Inflammatory macrophage treated with lipopolysaccharide for 1 hour (primary cell): ENCODE results near the gene IQSEC2.

Experiments
- DNase-seq, 2 donors: peaks; one replicate each; pipeline ENCODE4 v3.0.0-alpha.2; 2020 to 2022

The IQSEC2 gene

DNA sequence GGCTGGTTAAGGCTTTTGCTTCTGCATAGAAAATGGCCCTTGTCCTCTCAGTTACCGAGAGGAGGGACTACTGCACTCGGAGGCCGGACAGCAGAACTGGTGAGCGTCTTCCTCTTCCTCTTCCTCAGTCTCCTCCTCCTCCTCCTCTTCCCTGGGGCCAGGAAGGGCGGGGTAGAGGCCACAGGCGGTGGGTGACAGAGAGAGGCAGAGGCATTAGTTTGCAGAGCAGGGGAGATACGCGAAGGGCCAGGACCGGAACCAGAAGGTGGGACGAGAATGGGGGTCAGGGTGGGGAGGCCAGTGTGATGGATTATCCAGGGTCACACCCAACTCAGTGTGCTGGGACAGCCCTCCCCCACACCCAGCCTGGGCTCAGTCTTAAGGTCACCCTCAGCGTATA is 14.5 kb downstream of the IQSEC2 start:
- DNase-seq: no peak

DNA sequence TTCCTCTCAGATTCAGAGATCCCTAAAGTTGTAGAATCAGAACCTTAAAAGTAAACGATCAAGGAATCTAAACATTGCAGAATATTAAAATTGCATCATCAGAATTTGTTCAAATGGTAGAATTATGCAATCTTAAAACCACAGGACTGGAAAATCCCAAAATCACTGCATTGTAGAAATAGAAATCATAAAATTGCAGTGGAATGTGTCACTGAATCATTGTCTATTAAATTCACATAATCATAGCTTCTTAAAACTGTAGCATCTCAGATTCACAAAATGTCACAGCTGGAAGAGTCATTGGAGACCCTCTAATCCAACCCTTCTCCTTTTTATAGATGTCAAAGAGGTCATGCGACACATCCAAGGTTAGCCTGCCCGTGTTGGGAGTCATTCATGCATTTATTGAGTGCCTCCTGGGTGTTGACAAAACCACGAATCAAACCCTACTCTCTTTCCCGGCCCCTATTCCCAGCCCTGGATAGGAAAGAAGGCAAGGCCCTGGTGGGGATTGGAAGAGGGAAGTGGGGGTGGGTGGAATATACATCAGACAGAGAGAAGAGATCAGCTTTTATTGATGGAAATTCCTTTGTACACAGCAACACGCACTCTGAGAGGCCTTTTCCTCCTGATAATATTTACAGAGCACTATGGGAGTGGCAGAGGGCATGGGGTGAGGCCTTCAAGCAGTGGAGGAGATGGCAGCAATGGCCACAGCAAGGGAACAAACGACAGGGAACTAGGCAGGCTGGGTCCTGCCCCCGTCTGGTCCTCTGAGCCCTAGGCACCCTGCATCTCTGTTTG is 15.4 kb downstream of the IQSEC2 start:
- DNase-seq: peak; percentile 59 to 74

DNA sequence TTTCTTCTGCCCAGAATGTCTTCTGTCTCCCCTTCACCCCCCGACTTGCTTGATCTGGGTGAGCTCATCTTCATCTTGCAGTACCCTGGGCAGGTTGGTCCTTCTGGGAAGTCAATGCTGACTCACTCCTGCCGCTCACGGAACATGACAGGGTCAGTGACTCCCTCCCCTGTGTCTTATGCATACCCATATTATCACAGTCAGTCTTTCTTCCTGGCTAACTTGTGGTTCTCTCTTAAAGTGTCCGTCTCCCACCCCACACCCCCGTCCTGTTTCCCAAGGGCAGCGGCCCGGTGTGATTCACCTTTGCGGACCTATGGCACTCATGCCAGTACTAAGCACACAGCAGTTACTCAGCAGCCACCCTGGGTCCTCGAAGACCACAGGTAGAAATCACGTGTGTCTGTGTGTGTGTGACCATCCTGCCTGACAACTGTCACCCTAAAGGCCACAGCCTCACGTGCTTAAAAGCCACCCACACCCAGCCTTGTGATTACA is 17.7 kb downstream of the IQSEC2 start:
- no peak for DNase-seq

DNA sequence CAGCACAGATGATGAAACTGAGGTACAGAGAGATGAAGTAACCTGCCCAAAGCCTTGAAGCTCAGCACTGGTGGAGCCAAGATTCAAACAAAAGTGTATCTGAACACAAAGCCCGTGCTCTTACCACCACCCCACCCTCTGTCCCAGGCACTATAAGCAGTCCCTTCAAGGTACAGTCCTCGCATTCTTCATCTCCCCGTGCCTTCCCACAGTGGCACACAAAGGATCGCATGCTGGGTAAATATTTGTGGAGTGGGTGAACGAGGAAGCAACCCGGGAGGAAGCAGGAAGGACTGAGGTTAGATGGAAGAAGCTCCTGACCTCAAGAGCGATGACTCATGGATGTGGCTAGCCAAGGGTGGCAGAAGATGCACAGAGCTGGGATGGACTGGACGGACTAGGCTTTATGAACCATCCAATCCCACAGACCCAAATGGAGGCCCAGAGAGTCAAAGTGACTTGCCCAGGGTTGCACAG is 18.4 kb downstream of the IQSEC2 start:
- DNase-seq: peak; percentile 41 to 64

DNA sequence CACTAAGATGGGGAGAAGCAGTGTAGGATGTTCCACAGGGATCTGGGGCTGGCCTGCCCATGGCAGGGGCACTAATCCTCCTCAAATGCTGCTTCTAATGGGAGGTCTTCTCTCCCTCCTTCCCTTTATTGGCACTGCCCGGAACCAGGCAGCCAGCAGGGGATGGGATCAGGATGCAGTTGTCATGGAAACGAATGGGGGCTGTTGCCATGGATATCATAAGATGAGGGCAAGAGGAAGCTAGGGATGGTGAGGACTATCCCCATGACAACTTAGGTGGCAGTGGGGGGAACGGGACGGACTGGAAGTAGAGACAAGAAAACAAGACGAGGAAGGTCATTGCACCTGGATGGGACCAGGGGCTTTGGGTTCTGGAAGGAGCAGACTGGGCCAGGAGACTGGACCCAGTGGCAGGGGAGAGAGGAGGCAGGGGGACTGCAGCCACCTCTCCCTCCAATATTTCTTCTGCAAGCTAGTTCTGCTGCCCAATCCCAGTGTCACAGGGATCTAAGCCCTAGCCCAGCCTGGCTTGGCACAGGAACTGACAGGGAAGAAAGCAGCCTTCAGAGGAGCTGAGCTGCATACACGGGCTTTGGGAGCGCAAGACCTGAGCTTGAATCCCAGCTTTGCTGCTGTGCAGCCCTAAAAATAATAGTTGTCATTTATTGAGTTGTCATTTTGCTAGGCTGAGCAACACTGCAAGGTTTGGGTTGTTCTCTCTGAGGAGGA is 19.0 kb downstream of the IQSEC2 start:
- no peak for DNase-seq

DNA sequence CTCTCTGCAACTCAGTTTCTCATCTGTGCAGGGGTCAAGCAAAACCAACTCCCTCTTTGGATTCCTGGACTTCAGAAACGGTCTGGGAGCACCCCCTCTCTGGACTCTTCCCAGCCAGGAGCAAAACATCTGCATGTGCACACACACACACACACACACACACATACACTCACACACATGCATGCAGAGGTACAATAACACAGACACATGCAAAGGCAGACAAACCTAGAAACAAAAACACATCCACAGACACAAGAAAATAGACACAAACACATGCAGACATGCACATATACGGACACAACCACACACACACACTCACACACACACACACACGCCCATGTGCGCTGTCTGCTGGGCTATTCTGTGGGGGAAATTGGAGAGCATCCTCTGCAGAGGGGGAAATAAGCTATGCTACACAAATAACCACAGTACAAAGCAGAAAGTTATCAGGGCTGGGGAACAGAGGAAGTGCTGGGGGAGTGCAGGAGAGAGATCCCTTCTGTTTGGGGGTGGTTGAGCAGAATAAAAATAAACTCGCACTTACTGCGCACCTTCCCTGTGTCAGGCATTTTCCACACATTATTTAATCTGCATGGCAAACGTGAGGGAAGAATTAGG is 19.9 kb downstream of the IQSEC2 start:
- DNase-seq: no peak

DNA sequence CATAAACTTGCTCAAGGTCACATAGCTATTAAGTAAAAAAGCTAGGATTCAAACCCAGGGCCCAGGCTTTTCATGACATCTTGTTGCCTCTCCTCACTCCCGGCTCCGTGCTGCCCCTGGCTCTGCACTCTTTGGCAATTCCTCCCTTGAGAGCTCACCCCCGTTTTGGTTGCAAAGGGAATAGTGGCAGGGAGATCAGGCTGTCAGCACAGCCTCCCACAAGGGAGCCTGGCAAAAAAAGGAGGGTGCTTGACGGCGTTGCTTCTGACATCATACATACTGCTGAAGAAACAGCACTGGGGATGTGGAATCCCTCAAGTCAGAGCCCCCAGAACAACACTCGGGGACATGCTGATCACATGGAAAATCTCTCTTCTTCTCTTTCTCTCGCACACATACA is 20.5 kb downstream of the IQSEC2 start:
- no peak for DNase-seq

DNA sequence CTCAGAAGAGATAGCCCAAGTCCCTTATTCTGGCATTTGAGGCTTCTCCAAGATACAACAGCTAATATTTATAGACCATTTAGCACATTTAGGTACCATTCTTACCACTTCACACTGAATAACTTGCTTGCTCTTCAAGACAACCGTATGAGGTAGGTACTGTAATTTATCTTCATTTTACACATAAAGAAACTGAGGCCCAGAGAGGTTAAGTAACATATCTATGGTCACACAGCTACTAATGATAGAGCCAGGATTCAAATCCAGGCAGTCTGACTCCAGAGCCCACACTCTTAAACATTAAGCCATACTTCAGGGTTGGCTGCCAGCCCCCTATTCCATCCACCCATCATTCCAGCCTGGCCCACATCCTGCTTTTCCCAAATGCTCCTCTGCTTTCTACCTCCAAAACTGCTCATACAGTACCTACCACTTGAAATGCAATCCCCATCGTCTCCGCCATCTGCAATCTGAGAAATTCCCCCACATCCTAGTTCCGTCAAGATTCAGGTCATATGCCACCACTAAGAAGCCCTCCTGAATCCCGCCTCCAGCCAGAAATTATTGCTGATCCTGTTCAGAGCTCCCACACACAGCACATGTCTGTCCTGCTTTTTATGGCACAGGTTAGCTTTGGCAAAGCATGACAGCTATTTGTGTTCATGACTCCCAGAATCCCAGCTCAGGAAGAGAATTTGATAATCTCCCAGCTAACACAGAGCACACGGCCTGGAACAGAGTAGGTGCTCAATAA is 23.5 kb downstream of the IQSEC2 start:
- no peak for DNase-seq

DNA sequence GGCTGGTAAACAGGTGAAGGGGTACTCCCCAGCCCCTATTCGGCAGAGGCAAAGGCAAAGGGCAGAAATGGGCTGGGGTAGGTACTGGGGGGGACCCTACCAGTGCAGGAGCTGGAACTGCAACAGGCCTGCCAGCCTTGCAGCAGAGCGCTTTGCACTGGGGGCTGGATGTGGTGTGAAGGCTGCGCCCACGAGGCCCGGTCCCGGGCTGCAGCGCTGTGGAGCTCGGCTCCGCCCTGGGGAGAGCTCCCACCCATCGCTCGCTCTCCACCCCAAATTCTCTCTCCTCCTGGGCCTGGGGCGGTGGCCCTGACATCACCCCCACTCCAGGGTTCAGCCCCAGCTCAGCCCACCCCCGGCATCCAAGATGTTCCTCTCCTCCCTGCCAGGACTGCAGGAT is 24.2 kb downstream of the IQSEC2 start:
- no peak for DNase-seq

DNA sequence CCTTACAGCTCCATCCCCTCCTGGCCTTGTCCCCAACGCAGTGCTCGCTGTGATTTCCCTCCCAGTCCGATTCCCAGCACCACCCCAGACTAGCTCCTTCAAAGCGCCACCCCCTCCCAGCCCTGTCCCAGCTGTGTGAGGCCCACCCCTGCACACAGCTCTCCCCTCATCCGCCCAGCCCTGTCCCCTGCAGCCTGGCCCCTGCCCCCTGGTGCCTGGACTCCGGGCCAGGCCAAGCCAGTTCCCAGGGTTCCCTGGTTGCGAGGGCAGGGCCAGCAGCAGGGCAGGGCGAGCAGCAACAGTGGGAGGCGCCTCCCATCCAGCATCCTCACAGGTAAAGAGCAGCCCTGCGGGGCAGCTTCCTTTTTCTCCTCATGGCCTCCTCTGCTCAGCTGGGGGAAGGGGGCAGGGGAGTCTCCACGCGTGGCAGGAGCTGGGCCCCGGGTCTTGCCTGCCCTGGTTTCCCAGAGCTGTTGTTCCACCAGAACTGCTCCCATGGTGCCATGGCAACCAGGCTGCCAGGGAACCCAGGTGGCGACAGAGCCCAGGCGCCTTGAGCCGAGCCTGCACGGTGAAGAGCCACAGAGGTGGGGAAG is 24.8 kb downstream of the IQSEC2 start:
- no peak for DNase-seq

DNA sequence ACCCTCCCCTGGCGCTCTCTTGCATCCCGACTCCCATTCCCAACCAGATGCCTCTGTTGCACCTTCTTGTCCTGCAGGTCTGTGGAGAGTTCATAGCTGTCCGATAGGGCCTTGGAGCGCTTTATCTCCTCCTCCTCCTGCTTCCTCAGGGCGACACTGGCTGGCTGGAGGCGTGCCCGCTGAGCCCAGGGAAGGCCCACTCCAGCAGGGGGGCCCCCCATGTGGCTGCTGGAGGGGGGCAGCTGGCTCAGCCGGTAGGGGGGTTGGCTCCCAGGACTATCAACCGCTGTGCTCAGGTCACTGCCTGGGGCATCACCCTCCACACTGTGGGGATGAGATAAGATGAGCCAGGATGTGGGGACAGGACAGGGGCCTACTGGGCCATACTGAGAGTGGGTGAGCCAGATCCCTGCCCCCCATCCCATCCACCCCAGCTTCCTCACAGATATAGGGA is 25.6 kb downstream of the IQSEC2 start:
- no peak for DNase-seq

DNA sequence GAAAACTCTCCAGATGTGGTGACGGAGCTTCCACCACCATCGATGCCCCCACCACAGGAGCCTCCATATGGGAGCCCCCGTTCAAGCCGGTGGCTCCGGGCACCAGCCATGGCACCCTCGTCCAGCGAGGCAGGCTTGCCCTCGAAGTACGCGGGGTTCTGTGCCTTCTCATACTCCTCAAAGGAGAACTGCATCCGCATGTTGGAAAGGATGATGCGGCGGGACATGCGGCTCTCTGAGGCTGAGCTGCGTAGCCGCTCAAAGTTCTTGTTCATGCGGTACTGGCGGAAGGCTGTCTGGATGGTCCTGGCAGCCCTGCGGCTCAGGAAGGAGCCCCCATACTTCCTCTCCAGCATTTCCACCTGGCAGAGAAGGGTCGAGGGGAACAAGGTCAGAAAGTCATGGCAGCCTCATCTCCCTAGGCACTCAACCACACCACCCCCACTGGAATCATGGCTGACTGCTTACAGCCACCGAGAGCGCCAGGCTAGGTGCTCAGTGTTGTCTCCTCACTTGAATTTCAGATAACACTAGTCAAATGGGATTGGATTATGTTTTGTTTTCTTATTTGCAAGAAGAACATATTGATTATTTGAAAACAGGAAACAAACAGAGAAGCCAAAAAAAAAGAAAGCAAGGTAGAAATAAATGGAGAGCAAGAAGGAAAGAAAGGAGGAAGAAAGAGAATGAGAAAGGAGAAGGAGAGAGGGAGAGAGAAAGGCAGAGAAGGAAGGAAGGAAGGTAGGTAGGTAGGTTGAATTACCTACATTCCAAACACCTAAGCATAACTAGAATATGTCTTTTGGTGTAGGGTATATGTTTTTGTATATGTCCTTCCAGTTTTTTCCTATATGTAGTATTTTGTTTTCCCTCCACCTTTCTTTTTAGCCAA is 26.6 kb downstream of the IQSEC2 start:
- DNase-seq: no peak

DNA sequence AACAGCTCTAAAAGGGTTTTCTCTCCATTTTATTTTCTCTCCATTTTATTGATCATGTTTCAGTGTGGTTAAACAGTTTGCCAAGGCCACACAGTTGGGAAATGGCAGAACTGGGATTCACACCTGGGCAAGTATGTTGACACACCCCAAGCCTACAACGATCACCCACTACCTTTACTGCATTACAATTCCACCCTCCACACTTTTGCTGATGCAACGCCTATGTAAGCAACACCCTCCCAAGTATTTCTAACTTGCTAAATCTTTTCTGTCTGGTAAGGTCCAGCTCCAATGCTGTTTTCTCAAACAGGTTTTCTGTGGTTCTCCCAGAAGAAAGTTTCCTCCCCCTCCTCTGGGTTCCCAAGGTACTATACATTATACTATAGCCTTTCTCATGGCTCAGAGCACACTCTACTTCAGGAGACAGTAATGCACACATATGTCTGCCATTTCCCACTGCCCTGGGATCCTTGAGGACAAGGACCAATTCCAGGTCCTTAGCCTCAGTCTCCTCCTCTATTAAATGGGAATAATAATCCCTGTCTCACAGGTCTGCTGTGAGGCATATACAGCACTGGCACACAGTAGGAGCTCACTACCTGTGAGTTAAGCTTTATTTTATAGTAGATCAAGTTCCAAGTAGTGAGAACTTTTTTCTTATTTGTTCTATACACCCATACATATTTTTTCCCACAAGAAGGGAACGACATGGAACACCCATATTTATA is 27.9 kb downstream of the IQSEC2 start:
- DNase-seq: no peak

DNA sequence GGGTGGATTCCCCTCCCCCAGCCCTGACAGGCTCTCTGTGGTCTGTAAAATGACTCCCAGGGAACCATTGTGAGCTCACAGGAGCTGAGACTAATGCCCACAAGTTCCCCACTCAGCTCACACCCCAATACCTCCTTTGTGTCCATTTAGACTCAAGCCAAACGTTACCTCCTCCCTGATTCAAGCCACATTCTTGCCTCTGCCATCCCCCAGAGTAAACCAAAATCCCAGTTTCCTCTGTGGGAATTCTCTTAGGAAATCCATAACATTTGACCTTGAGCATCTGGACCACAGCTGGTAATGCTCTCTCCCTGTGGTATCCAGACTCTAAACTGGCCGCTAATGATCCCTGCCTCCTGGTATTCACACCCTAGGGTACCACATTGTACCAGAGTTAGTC is 30.1 kb downstream of the IQSEC2 start:
- no peak for DNase-seq

DNA sequence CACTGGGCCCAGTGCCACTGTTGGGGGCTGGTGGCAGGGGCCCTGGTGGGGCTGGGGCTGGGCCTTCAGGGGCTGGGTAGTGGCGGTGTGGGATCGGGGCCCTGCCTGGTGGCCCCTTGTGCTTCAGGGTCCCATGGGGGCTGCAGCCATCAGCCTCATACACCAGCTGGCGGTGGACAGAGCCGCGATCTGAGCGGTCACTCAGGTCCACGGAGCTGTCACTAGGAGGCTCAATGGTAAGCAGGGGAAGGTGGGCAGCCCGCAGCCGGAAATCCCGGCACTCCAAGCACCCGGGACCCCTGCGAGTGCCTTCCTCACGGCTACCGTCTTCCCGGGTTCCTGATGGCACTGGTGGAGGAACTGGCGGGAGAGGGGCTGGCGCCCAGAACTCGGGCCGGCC is 30.8 kb downstream of the IQSEC2 start:
- no peak for DNase-seq

DNA sequence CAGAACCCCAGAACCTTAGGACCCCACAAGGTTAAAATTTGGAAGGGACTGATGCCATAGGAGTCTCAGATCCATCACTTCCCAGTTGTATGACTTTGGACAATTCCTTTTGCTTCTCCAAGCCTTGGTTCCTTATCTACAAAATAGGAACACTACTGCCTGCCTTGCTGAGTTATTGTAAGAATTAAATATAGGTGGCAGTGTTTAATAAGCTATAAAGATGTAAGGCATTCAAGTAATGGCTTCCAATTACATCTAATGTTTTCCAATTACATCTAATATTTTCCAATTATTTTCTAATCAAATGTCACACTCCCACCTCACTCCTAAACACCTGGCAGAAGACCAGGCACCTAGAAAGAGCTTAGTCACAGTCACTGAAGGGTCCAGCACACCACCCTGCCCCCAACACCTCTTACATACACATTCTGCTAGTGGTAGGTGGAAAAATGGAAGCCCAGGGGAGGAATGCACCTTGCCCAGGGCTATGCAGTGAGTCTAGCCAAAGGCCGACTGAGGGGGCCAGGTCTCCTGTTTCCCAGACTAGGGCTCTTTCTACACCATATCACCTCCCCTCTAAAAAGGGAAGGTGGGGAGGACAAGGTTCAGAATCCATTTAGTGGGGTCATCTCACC is 31.9 kb downstream of the IQSEC2 start:
- no peak for DNase-seq

DNA sequence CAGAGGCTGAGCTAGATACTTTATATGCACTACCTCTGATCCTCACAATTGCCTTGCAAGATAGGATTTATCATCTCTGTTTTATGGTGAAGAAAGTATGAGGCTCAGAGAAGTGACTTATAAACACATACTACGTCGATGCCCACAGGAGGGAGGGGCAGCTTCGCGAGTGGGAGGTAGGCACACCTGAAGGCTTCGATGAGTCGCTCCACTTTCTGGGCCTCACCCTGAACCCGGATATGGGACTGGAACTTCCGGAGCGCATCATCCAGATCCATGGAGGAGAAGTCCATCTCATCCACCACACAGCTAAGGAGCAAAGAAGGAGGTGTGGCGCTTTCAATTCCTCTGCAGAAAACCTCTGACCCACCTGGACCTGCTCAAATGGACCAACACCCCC is 33.5 kb downstream of the IQSEC2 start:
- DNase-seq: no peak

DNA sequence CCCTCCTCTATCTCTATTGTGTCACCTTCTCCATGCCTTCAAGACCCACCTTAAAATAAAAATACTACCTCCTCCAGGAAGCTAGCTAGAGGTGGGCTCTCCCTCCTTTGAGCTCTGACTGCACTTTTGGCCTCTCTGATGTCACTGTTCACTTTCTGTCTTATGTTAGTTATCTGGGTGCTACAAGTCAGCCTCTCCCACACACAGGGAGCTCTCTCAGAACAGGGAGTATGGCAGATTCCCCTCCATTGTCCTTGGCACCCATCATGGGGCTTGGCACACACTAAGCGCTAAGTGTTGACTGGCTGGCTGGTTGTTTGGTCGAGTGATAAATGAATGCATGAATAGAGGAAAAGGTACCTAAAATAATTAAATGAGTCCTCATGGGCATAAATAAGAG is 35.2 kb downstream of the IQSEC2 start:
- DNase-seq: no peak

DNA sequence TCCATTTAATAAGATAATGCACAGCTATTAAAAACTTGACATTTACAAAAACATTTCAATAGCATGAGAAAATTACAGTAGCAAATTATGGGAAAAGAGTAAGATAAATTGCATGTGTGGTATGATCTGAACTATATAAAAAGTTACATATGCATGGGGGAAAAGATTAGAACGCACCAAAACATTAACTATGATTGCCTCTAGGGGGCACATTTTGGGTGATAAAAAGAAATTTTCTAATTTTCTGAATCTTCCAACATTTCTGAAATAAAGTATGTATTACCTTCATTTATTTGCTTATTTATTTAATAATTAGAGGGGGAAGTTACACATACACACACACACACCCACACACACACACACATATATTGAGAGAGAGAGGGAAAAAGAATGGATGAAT is 36.8 kb downstream of the IQSEC2 start:
- DNase-seq: no peak

DNA sequence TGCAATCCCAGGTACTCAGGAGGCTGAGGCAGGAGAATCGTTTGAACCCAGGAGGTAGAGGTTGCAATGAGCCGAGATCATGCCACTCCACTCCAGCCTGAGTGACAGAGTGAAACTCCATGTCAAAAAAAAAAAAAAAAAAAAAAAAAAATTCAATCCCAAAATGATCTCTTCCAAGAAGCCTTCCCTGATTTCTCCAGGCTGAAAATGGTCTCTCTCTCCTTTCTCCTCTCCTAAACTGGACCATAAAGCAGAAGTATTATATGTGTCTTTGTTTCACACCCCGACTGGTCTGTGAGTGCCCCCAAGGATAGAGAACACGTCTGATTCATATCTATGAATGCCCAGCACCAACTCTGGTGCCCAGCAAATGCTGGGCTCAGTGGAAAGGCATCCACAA is 39.1 kb downstream of the IQSEC2 start:
- no peak for DNase-seq
